Left cardiac atrium (tissue), 4 donors: ENCODE measurements around the gene FCHO2. TPM values are rescaled to one million over a fixed set of nuclear protein-coding genes. Genes with fewer than 3 reads are reported as not detected.

Source experiments
- ATAC-seq, 2 donors: fragments of 200-7000 bp; cut with Tn5 transposase; one replicate each; pipeline ENCODE4 v1.9.1; 2020; ENCODE audit warnings: mild to moderate bottlenecking in 2 of 2, moderate library complexity in 2 of 2
- DNase-seq: peaks from one replicate; pipeline ENCODE4 v3.0.0-alpha.2; 2020
- intact Hi-C, 2 donors: fragments of 100-400 bp; cut with DNase I; formaldehyde crosslinking; loops; one replicate each; pipeline versions ENCODE4 v1.14.1 to v1.15.1; 2022 to 2023
- total RNA-seq, 2 donors: library from RNA; stranded (reverse); fragmentation: NEBNext Ultra II Directional; extraction: Animal tissue kit (Norgen Biotek cat#: 25700); gene quantifications; one replicate each; pipeline ENCODE4 v1.2.1, GENCODE V29; 2021
- donor health status: DM: no; HTN: yes; CAD: no.
- donor health status: DM: no; HTN: yes; CAD: no; lungs with severe emphysema.
- donor health status: DM: yes; HTN: yes; CAD: no.
- donor health status: Dilated cardiomyopathy.

FCHO2 gene
- total RNA-seq, 2 donors from 2014 or later: 19.2 to 25.6 TPM

DNA sequence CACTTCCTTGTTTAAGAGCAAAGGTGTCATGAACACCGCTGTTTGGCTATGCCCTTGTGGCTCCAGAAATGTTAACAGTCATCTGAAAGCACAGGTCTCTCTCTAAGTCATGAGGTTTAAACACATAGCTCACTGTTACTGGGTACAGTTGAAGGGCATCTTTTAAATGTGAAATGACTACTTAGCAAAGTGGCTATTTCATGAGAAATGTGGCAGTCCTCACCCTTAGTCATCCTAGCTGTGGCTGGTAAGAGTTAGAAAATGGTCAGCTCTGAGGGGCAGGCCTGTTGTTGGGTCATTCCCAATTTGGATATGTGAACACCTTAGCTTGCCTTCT lies 140.4 kb downstream of the FCHO2 start:
- DNase-seq (no peak), ATAC-seq (no peak)
- intact Hi-C loops: no loop called here

DNA sequence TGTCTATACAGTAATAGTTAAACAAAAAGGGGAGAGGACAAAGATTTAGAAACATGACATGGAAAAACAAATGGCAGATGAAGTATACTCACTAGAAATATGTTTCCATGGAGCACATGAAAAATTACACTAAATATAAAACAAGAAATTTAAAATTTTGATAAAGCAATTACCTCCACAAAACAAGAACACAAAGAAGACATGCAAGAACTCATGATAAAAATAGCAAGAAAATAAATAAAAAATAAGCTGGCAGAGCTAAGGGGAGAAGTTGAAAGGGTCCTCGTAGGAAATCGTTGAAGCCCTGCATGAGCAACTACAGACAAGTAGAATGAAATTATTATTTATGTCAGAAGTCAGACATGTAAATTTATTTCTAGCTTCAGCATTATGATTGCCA lies 141.9 kb downstream of the FCHO2 start:
- intact Hi-C loops: no loop called here

DNA sequence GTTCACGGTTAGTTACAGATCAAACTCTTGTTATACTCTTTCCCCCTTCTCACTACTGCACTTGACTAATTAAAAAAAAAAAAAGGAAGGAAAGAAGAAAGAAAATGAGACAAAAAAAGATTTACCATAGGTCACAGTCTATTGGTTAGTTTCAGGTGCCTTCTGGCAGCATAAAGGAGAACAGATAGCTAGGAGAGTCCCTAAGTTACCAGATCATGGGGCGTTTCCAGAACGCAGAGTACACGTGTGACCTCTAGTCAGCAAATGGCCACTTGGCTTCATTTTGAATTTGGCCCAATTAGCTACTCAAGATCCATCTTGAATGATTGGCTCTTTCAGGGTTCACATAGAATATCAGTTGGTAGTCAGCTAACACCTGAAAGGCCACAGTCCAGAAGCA lies 144.3 kb downstream of the FCHO2 start:
- intact Hi-C loops: no loop called here
- no peak for ATAC-seq

More for the DNA sequence above, 141.9 kb downstream of the FCHO2 start:
- DNase-seq: no peak
- ATAC-seq: no peak

DNA sequence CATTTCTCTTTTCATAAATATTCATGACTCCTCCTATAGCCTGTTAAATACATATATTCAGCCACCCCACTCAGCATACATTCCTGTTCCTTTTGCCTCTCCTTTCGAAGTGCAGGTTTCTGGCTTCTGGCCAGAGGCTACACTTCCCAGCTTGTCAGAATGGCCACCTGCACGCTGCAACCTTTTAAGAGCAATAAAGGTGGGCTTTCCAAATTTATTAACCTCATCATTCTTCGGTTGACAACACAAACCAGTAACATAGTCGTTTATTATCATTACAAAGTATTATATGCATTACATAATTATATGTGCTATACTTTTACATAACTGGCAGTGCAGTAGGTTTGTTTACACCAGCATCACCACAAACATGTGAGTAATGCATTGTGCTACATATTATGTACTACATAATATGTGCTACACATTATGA lies 148.0 kb downstream of the FCHO2 start:
- intact Hi-C loops: no loop called here
- DNase-seq (no peak), ATAC-seq (no peak)

More for the DNA sequence above, 144.3 kb downstream of the FCHO2 start:
- no peak for DNase-seq

DNA sequence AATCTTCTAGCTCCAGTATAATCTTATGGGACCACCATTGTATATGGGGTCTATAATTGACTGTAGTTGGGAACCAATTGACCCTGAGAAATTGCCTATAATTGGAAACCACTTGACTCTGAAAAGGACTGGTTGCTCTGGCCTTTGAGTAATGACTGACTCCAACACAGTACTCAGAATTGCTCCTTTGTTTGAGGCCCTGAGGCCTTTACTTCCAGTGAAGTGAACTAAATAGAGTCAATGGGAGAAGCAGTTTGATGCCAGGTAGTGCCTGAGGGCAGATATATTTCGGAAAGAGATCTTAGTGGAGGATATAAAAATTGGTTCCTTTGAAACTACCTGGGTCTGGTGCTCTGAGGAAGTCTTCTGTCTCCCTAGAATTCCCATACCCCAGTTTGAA lies 148.5 kb downstream of the FCHO2 start:
- DNase-seq: no peak
- ATAC-seq: no peak
- intact Hi-C loops: no loop called here

DNA sequence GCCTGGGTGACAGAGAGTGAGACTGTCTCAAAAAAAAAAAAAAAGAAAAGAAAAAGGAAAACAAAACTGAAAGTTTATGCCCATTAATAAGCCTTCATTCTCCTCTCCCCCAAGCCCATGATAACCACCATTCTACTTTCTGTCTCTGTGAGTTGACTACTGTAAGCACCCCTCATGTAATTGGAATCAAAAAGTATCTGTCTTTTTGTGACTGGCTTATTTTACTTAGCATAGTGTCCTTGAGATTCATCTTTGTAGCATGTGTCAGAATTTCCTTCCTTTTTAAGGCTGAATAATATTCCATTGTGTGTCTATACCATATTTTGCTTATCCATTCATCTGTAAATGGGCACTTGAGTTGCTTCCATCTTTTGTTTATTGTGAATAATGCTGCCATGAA lies 150.5 kb downstream of the FCHO2 start:
- DNase-seq (no peak), ATAC-seq (no peak)
- intact Hi-C loops: no loop called here

DNA sequence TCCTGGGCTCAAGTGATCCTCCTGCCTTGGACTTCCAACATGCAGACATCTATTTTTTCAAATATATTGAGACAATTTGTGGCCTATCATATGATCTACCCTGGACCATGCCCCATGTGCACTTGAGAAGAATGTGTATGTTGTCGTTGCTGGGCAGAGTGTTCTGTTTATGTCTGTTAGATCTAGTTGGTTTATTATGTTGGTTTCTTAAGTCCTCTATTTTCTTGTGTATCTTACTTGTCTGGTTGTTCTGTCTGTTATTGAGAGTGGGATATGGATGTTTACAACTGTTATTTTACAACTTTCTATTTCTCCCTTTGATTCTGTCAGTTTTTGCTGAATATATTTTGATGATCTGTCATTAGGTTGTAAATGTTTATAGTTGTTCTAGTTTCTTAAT lies 154.3 kb downstream of the FCHO2 start:
- intact Hi-C loops: no loop called here
- DNase-seq (no peak), ATAC-seq (no peak)

DNA sequence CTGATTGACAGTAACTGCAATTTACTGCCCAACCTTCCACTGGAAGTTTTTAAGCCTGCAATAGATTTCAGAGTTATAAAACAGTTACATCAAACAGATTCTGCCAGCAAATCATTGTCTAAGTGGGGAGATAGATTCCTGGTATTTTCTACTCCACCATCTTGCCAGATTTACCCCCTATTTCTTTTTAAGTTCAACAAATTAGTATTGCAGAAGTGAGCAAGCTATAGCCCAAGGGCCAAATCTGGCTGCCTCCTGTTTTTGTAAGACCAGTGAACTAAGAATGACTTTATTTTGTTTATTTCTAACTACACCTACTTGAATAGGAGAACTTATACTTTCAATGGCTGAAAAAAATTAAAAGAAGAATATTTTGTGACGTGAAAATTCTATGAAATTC lies 155.7 kb downstream of the FCHO2 start:
- intact Hi-C loops: no loop called here
- ATAC-seq (no peak), DNase-seq (no peak)

DNA sequence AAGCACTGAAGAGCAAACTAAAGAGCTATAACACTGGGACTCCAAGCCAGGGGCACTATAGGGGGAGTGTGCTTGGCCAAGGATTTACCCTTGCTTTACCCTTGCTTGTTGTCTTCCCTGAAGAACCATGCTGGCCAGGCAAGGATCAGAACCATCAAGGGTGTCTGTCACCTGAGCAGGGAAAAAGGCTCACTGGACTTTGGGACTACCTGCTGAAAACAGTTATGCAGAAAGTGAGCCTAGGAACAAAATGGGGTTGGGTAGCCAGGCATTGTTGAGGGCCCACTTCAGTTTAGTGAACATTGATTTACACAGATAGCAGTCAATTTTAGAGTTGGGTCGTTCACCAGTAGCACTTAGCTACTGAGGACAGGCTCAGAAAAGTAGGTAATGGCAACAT lies 156.5 kb downstream of the FCHO2 start:
- ATAC-seq: no peak
- intact Hi-C loops: no loop called here
- DNase-seq: no peak

DNA sequence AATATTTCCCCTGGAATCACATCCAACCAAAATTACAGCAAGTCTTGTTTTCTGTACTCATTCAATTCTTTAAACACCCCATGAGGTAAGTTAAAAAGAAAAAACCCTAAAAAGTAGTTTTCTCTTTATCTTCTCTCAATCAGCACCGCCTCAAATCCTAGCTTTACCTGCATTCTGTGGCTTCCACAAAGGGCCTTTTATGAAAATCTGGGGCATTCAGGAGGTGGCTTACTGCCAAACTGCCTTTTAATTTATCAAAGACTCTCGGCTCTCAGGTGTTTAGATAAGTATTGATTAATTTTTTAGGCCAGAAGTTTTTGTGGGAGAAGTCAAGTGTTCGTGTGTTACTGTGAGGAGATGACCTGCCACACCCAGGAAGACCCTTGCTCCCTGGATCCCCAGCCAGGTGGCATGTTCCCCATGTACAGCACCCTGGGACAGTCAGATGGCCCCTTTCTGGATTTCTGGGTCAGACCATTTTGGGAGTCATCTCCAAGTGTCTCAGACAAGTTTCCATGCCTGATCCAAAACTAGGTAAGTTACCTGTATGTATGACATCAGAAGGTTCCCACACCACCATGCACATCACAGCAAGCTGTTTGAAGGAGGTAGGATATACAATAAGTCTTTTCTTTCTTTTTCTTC lies 158.3 kb downstream of the FCHO2 start:
- ATAC-seq: no peak

DNA sequence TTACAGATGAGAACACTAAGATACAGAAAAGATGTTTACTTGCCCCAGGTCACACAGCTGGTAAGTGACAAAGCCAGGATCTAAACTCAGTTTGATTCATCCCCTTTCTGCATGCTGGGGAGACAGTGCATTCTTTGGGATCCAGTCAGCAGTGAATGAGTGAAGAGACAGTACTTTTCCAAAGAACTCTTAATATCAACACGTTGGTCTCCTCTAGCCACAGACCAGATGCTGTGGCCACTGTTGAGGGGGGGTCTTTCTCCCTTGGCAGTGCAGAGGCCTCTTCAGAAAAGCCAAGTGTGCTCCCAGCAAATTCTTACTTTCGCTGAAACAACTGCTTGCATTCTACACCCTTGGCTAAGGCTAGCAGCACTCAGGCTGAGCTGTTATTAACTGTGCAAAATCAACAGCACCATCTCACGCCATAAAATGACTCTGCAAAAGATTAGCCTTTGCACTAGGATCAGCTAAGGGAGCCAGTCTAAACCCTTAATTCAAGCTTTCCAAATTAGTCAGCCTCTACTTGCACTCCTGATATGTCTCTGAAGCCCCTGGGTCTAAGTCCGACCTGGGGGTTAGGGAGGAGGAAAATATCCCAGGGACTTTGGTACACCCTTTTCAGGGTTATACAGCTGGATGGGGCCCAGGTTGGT lies 159.7 kb downstream of the FCHO2 start:
- intact Hi-C loops: no loop called here
- ATAC-seq (no peak), DNase-seq (no peak)

More for the DNA sequence above, 158.3 kb downstream of the FCHO2 start:
- intact Hi-C loops: no loop called here
- no peak for DNase-seq

DNA sequence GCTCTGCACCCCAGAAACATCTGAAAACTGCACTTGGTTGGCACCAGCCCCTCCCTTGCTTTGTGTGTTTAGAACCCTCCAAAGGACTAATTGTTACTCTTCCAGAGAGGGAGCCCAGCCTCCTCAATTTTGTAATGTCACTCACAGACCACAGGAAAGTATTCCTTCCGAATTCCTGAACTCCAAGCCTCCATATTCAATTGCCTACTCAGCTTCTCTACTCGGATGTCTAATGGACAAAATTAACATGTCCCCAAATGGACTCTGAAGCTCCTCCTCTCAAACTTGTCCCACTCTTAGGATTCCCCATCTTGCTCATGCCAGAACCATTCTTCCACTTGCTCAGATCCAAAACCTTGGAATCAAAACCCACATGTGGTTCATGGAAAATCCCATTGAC lies 160.7 kb downstream of the FCHO2 start:
- intact Hi-C loops: no loop called here
- DNase-seq (no peak), ATAC-seq (no peak)

DNA sequence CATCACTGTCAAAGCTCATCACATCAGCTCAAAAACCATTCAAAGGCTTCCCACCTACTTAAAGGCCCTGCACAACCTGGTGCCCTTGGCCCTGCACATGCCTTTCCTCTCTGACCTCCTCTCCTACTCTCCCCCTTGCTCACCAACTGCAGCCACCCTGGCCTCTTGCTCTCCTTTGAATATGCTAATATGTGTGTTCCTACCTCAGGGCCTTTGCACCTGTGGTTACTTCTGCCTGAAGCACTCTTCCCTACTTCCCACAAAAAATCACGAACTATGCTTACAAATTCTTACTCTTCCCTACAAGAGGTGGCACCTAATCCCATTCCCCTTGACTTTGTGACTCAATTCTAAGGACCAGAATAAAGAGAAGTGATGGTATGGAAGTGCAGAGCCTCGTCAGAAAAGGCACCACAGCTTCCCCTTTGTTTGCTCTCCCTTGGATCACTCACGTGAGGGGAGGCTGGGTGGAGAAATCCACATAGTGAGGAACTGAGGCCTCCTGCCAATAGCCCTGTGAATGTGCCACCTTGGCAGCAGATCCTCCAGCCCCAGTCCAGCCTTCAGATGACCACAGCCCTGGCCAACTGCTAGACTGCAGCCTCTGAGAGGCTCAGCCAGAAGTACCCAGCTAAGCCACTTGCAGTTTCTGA lies 161.4 kb downstream of the FCHO2 start:
- ATAC-seq: no peak

DNA sequence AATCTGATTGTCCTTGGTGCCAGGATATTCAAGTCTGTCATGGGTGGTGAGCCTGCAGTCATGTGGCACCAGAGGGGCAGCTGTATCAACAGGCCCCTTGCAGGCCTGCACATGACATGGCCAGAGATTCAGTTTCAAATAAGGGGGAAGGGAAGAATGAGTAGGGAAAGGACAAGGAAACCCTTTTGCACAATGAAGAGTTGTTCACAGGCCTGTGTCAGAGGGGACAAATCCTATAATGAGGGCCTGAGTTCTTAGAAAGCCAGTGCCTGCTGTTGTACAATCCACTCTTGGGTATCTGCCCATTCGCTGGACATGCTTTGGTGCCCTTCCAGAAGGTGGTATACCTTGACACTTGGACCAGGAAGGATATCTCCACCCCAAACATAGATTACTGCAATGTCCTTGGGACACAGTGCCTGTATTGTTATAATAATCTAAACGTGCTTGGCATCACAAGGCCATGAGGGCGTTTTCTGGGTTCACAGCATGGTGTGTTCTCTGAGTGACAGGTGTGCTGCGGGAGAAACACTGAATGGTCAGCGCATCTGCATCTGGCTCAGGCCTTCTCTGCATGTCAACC lies 162.6 kb downstream of the FCHO2 start:
- intact Hi-C loops: no loop called here
- DNase-seq (no peak), ATAC-seq (no peak)

More for the DNA sequence above, 161.4 kb downstream of the FCHO2 start:
- DNase-seq: no peak
- intact Hi-C loops: no loop called here

DNA sequence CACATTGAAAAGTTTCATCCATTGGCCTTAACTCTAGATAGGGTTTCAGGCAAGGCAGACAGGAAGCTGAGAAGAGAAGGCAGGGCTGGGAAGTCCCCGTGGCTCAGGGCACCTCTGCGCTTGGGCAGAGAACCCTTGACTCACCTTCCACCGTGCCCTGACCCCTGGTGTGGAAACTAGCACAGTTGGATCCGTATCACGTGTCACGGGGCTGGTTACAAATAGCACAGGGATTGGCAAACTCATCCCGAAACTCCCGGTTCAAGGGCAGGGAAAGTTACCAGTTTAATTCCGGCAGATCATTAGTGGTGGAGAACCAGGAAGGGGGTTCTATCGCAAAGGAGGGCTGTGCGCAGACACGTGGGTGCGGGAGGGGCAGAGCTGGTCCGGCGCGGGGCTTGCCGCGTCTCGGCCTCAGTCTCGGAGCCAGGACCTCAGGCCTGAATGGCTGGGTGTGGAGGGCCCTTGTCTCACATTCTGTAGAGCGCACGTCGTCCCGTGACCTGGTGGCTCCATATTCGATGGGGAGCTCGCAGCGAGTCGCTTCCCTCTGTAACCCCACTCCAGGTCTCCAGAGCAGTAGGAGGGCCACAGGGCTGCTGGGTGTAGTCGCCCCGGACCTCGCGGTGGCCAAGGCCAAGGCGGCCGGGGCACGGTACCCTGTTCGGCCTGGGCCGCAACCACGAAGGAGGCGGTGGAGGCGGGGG lies 163.8 kb downstream of the FCHO2 start:
- ATAC-seq (peak; percentile 32 to 36), DNase-seq (no peak)
- intact Hi-C loops: no loop called here

DNA sequence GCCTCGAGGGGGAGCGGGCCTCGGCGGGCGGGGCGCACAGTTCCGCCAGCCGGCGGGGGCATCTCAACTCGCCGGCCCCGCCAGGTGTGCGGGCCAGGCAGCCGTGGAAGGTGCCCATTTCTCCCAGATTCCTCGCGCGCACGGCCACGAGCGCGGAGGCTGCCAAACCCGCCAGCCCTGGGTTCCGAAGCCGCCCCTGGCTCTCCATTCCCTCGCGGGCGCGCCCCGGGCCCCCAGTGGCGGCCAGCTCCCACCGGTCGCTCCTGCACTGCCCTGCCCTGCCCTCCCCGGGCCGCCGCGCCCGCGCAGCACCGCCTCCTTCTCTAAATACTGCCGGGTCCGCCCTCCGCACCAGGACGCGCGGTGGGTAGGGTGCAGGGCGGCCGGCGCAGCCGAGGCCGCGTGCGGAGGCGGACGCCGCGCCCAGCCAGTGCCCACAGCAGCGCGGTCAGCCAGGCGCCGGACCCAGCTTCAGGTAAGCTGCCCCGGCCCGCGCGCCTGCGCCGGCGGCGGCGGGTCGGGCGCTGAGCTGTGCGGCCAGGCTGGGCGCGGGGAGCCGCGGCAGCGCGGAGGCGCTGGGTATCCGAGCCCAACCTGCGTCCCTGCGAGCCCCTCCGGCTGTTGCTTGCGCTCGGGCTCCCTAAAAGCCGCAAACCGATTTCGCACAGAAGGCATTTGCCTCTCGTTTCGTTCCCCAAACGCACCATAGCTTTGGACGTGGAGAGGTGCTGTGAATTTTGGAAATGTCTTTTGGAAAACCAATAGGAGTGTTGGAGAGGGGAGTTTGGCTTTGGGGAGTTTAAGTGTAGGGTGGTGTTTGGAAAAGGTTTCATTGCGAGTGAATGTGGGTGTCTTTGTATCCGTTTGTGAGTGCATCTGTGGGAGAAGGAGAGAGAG lies 164.6 kb downstream of the FCHO2 start, which contains the start of gene TMEM171:
TMEM171 (plus strand) TSS at position 354 of the 897 bp plus-strand sequence. CDS start 2,799 bp downstream, outside the sequence.
- intact Hi-C loops: no loop called here
- DNase-seq: peak; percentile 29
- ATAC-seq: peak; percentile 76 to 90

DNA sequence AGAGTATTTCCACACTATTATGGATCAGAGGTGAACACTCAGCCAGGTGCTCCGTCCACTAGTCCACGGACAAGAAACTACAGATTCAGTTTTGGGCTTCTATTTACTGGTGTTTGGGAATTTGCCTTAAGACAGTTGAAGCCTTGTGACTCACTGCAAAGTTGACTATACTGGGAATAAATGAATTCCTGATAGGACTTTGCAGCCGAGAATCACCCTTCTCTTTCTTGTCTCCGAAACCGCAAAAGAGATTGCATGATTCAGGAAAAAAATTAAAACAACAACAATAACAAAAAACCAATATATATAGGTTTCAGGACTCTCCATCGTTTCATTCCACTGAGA lies 165.2 kb downstream of the FCHO2 start:
- intact Hi-C loops: no loop called here
- ATAC-seq (no peak), DNase-seq (no peak)

DNA sequence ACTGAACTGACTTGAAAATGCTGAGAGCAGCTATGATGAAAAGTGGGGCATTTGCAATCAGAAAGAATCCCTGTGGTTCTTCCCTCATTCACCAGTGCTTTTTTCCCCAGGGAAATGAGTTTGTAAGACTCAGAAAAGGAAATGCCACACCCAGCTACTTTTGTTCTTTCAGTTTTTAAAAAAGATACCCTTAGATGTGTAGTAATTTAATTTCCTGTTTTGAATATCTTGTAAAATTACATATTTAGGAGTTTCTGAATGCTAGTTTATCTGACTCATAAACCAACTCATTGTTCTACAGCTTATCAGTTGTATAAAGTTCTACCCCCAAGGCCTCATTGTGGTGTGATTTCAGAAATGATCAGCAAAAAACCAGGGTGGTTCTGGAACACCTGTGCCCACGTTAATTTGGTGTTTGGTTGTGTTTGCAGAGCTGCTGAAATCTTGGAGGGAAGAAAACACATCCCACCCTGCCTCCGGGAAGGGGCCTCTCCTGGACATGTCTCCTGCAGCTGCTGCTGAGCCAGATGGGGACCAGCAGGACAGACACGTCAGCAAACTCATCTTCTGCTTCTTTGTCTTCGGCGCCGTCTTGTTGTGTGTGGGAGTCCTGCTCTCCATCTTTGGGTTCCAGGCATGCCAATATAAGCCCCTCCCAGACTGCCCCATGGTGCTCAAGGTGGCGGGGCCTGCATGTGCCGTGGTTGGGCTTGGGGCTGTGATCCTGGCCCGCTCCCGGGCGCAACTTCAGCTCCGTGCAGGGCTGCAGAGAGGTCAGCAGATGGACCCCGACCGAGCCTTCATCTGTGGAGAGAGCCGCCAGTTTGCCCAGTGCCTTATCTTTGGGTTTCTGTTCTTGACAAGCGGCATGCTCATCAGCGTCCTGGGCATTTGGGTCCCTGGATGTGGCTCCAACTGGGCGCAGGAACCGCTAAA lies 167.3 kb downstream of the FCHO2 start:
- DNase-seq (no peak), ATAC-seq (no peak)
- intact Hi-C loops: no loop called here
